MM.1S (cell line): ENCODE measurements around the gene CXorf66.
"Not testable (repeated sequence)": the region's sequence is repeated elsewhere in the genome, so short reads cannot be mapped to it uniquely, and the experiment has no call there.

Experiments
- CTCF ChIP-seq: fragments of 300-600 bp; sonication (generic); IDR thresholded peaks from 2 replicates; pipeline ENCODE4 v1.5.1; 2016; ENCODE audit warnings: antibody characterized with exemption, low read length, mixed read lengths
- EZH2phosphoT487 ChIP-seq: fragments of 300-600 bp; sonication (generic); IDR thresholded peaks from 2 replicates; pipeline ENCODE4 v1.6.1; 2018; ENCODE audit warnings: antibody characterized with exemption, low read length

- peak; percentile 19 for TF ChIP-seq CTCF
- TF ChIP-seq EZH2phosphoT487: not testable (repeated sequence)
Observed at GRCh38 chrX:139966159-139966558, 838 bp upstream of the CXorf66 start.
